Measurements from ENCODE around the gene RGS19. TPM values are rescaled to one million over a fixed set of nuclear protein-coding genes. Genes with fewer than 3 reads are reported as not detected.

RGS19 gene
- total RNA-seq, 2 experiments from 2014 or later = 9.7 to 14.8 TPM

GRCh38 chr20:64072498-64073063 lies 6.7 kb downstream of the RGS19 start:
- no peak overlapping the region for H3K27ac Mint-ChIP-seq
- POLR2A ChIA-PET = no interaction called here

GRCh38 chr20:64071341-64072332 lies 7.7 kb downstream of the RGS19 start:
- Mint-ChIP-seq H3K36me3 (ENCODE audit: low read depth) (peaks cover 28% of the 10 kb centered on the region), H3K4me3 (no peak overlapping the region), H3K9me3 (no peaks in the 10 kb centered on the region), H3K27ac (no peak overlapping the region), H3K27me3 (no peaks in the 10 kb centered on the region), H3K4me1 (ENCODE audit: low read depth) (peaks cover 11% of the 10 kb centered on the region)
- ATAC-seq (ENCODE audit: poor library complexity) (no peak), DNase-seq (no peak)
- Histone ChIP-seq H3K27ac (ENCODE audit: low read depth in 1 of 2, low read length in 2 of 2) (no peak overlapping the region), H3K4me3 (ENCODE audit: low read length) (no peak overlapping the region), H3K36me3 (ENCODE audit: insufficient read depth, low read length) (peaks cover 49% of the 10 kb centered on the region), H3K27me3 (ENCODE audit: control insufficient read depth in 1 of 2, insufficient read depth in 2 of 2, low read length in 2 of 2) (no peaks in the 10 kb centered on the region), H3K9me3 (ENCODE audit: control insufficient read depth in 1 of 2, insufficient read depth in 1 of 2, low read length in 2 of 2) (no peaks in the 10 kb centered on the region), H3K4me1 (ENCODE audit: insufficient read depth, low read length) (peaks cover 51% of the 10 kb centered on the region)
- no peak for TF ChIP-seq CTCF (IDR thresholded peaks at IDR 0.05)
- ChIA-PET CTCF (interaction anchor here (1.4 kb wide), 1 partner anchor 33 kb away, joined by 6 read pairs; no protein-coding TSS in a partner anchor), POLR2A (interaction anchor here (0.7 kb wide), 2 partner anchors 33 to 552 kb away, joined by 3 read pairs; no protein-coding TSS in a partner anchor)
- intact Hi-C loops (cut with DNase I, micrococcal nuclease) = no loop called here

More at GRCh38 chr20:64072498-64073063, 6.7 kb downstream of the RGS19 start:
- H3K4me1 ChIP-seq (ENCODE audit: insufficient read depth, low read length) = peaks cover 51% of the 10 kb centered on the region
- Mint-ChIP-seq H3K9me3 (no peaks in the 10 kb centered on the region), H3K4me1 (ENCODE audit: low read depth) (peaks cover 11% of the 10 kb centered on the region), H3K36me3 (ENCODE audit: low read depth) (peaks cover 28% of the 10 kb centered on the region), H3K27me3 (no peaks in the 10 kb centered on the region), H3K4me3 (no peak overlapping the region)
- H3K9me3 ChIP-seq (ENCODE audit: control insufficient read depth in 1 of 2, insufficient read depth in 1 of 2, low read length in 2 of 2) = no peaks in the 10 kb centered on the region
- intact Hi-C loops (cut with DNase I, micrococcal nuclease) = no loop called here
- peaks cover 50% of the 10 kb centered on the region for H3K36me3 ChIP-seq (ENCODE audit: insufficient read depth, low read length)
- H3K4me3 ChIP-seq (ENCODE audit: low read length) = no peak overlapping the region
- no peak for DNase-seq
- CTCF ChIA-PET = interaction anchor here (1.4 kb wide), 1 partner anchor 34 kb away, joined by 6 read pairs; no protein-coding TSS in a partner anchor
- TF ChIP-seq CTCF (IDR thresholded peaks at IDR 0.05) = no peak
- H3K27ac ChIP-seq (ENCODE audit: low read depth in 1 of 2, low read length in 2 of 2) = no peak overlapping the region
- ATAC-seq (ENCODE audit: poor library complexity) = no peak
- no peaks in the 10 kb centered on the region for H3K27me3 ChIP-seq (ENCODE audit: control insufficient read depth in 1 of 2, insufficient read depth in 2 of 2, low read length in 2 of 2)

- H3K27me3 ChIP-seq (ENCODE audit: control insufficient read depth in 1 of 2, insufficient read depth in 2 of 2, low read length in 2 of 2) = no peaks in the 10 kb centered on the region
- Mint-ChIP-seq H3K4me1 (ENCODE audit: low read depth) (peaks cover 23% of the 10 kb centered on the region), H3K27me3 (no peaks in the 10 kb centered on the region), H3K9me3 (no peaks in the 10 kb centered on the region), H3K27ac (no peak overlapping the region), H3K4me3 (no peak overlapping the region), H3K36me3 (ENCODE audit: low read depth) (peaks cover 21% of the 10 kb centered on the region)
- intact Hi-C loops (cut with DNase I, micrococcal nuclease) = no loop called here
- no peak for TF ChIP-seq CTCF (IDR thresholded peaks at IDR 0.05)
- H3K27ac ChIP-seq (ENCODE audit: low read depth in 1 of 2, low read length in 2 of 2) = no peak overlapping the region
- H3K36me3 ChIP-seq (ENCODE audit: insufficient read depth, low read length) = peaks cover 38% of the 10 kb centered on the region
- H3K4me1 ChIP-seq (ENCODE audit: insufficient read depth, low read length) = peaks cover 56% of the 10 kb centered on the region
- no peak overlapping the region for H3K4me3 ChIP-seq (ENCODE audit: low read length)
- ChIA-PET POLR2A (interaction anchor here (1.0 to 1.5 kb wide), 3 partner anchors 9 to 31 kb away, joined by 3 to 5 read pairs (median 3); partner anchors contain the start of genes OPRL1 and RGS19), CTCF (interaction anchor here (0.8 to 1.7 kb wide), 3 partner anchors 8 to 32 kb away, joined by 4 to 10 read pairs (median 5); no protein-coding TSS in a partner anchor)
- DNase-seq (no peak), ATAC-seq (ENCODE audit: poor library complexity) (no peak)
- no peaks in the 10 kb centered on the region for H3K9me3 ChIP-seq (ENCODE audit: control insufficient read depth in 1 of 2, insufficient read depth in 1 of 2, low read length in 2 of 2)
Observed at GRCh38 chr20:64070244-64070993, 8.9 kb downstream of the RGS19 start.
